SIG-M5 treated with dmso at 0.1 percent for 504 hours (cell line): ENCODE measurements around the gene TP53RK.
"Not testable (repeated sequence)": the region's sequence is repeated elsewhere in the genome, so short reads cannot be mapped to it uniquely, and the experiment has no call there.

Experiments used
- DNase-seq: peaks from one replicate; lab custom pipeline; 2025; ENCODE audit not compliant: unreplicated experiment; lab: John Stamatoyannopoulos, UW

TP53RK gene

DNA sequence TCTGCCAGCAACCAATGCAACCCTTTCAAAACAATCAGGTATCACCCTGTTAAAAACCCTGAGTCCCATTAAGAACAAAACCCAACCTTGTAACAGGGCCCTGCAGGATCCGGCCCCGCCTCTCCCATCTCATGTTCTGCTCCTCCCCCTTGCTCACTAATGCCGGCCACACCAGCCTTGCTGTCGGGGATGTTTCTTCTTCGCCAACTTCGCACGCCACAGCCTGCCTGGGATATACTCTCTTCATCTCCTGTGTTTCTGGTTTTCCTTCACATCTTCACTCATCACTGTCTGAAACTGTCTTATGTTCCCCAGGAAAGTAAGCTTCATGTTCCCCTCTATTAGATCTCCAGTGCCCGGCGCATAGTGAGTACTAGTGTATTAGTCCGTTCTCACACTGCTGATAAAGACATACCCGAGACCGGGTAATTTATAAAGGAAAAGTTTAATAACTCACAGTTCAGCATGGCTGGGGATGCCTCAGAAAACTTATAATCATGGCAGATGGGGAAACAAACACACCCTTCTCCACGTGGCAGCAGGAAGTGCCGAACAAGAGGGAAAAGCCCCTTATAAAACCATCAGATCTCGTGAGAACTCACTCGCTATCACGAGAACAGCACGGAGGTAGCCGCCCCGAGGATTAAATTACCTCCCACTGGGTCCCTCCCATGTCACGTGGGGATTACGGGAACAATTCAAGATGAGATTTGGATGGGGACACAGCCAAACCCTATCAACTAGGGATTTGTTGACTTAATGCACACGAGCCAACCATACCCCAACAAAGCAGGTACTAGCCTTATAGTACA lies 5.1 kb downstream of the TP53RK start:
- DNase-seq, result no peak

DNA sequence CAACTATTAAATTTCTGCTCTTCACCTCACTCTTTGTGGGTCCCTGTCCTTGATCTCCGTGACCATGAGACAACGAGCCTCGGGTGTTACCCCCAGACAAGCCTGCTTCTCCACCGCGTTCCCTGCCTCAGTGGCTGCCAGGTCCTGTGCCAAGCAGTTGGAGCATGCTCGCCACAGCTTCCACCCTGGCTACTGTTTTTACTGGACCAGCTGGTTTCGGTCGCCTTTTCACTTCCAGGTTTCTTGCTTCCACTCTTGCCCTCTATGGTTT lies 5.6 kb downstream of the TP53RK start:
- DNase-seq, result no peak

DNA sequence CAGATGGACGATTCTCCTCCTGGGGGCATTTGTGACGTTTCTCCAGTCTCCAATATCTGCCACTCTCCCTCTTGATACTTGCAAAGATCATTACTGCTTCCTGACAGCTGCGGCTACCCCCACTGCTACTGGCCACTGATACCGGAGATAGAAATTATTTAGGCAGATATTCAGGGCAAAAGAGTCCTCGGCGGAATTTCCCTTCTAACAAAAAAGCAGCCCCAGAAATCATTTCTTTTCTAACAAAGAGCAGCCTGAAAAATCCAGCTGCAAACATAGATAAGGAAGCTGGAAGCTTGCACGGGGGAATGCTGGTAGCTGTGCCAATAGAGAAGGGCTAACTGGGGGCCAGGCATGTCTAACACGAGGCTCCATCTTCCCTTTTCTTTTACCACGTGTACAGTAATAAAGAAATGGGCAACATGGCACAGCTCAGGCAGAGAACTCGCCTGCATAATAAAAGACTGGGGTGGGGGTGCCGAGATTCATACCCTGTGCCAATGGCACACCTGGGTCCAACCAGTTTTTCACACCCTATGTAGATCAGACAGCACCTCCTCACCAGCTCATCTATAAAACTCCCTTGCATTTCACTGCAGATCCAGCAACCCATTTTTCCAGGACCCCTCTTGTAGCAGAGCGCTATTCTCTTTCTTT lies 6.1 kb downstream of the TP53RK start:
- no peak for DNase-seq

DNA sequence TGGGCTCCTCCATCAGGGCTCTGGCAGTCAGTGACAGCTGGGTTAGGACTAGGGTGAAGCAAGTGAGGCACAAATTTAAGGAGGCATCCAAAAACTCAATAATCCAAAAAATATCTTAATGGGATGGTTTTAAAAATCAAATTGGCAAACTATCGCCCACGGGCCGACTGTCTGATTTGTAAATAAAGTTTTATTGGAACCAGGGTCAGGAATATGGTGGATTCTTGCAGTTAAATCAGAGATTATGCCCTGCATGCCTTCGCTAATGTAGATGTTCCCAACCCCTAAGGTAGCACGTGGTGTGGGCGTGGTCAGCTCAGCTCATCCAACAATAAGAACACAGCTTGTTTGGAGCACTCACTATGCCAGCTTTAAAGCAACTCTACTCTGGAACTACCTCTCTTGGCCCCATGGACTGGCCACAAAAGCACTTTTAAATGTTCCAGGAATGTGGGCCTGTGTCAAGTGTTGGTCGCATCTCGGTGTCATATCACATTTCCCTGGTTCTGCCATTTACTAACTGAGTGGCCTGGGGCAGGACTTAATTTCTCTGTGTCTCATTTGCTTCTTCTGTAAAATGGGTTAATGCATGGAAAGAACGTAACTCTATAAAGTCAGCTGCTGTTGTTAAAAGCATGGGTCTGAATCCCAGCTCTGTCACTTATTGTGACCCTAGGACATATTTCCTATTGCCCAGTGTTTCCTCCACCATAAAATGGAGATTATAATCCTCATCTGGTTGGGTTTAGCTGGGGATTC lies 7.0 kb downstream of the TP53RK start:
- DNase-seq, result no peak

DNA sequence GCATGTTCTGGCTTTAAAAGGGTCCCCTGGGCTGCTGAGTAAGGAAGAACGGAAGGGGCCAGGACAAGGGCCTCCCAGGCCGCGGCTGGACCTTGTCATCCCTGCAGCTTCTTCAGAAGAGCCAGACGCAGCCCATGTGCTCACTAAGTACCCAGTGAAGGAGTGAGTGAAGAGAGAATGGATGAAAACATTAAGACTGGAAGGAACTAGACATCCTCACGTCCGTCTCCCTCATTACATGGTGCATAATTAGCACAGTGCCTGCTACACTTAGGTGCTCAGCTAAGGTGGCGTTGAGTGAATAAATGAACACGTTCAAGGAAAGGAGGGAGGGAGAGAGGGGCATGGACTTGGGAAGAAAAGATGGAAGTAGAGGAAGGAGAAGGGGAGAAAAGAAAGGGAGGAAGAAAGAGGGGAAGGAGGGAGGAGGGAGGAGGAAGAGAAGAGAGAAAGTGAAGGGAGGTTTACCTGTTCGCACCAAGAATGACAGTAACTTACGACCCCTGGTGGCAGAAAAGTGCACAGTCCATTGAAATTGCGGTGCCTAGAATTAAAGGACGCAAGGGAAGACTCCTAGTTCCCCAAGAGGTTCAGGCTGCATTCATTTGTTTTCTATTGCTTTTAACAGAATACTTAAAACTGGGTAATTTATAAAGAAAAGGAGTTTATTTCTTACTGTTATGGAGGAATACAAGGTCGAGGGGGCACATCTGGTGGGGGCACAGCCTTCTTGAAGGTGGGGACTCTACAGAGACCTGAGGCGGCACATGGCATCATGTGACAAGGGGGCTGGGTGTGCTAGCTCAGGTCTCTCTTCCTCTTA lies 8.0 kb downstream of the TP53RK start:
- peak; percentile 72 for DNase-seq

DNA sequence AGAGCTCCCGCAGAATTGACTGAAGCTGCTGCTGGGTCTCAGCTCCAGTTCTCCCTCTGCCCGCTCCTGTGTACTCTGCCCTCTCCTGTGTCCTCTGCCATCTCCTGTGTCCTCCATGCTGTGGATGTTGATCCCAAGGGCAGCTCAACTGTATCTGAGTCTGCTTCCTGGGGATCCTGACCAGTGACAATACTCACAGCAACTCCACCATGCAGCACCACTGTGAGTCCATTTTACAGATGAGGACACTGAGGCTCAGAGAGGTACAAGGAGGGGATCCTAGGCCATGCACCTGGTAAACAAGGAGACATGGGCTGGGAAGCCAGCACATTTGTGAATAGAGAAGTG lies 8.6 kb downstream of the TP53RK start:
- no peak for DNase-seq

DNA sequence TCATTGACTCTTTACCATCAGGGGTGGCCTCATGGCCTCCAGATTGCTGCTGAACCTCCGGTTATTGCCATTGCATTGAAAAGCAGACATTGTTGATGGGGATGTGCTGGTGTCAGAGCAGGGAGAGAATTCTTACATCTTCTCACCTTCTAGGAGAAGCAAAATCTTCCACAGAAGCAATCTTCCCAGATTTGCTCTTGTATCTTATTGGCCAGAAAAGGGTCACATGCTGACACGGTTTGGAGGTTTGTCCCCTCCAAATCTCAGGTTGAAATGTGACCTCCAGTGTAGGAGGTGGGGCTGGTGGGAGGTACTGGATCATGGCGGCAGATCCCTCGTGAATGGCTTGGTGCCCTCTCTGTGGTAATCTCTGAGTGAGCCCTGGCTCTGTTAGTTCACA lies 10.7 kb downstream of the TP53RK start:
- no peak for DNase-seq

DNA sequence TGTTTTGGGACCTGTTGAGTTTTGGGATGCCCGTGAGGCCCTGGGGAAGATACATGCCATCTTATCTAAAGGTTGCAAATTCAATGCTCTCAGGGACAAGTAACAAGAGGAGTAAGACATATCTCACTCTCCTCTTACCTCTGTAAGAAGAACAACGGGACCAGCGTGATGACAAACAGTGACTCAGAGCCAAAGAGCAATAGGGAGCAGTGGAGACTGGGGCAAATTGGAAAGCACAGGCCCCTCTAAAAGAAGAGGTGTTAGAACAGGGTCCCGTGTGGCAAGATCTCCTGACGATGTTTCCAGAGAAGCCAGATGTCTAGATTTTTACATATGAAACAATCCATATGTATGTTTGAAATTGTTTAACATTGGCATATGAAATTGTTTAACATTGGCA lies 11.6 kb downstream of the TP53RK start:
- no peak for DNase-seq

DNA sequence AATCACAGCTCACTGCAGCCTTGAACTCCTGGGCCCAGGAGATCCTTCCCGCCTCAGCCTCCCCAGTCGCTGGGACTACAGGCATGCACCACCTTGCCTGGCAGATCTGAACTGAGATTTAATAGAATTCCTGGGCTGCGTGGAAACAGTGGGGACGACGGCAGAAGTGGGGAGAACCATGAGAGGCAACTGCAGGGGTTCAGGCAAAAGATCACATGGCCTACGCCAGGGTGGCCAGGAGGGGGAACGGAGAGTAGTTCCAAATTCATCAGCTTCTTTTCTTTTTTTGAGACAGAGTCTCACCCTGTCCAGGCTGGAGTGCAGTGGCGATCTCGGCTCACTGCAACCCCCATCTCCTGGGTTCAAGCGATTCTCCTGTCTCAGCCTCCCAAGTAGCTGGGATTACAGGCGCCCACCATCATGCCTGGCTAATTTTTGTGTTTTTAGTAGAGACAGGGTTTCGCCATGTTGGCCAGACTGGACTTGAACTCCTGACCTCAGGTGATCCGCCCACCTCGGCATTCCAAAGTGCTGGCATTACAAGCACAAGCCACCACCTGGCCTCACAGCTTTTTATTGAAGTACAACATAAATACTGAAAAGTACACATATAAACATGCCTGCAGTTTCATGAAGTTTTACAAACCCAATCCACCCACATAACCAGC lies 12.5 kb downstream of the TP53RK start:
- DNase-seq, result not testable (repeated sequence)

DNA sequence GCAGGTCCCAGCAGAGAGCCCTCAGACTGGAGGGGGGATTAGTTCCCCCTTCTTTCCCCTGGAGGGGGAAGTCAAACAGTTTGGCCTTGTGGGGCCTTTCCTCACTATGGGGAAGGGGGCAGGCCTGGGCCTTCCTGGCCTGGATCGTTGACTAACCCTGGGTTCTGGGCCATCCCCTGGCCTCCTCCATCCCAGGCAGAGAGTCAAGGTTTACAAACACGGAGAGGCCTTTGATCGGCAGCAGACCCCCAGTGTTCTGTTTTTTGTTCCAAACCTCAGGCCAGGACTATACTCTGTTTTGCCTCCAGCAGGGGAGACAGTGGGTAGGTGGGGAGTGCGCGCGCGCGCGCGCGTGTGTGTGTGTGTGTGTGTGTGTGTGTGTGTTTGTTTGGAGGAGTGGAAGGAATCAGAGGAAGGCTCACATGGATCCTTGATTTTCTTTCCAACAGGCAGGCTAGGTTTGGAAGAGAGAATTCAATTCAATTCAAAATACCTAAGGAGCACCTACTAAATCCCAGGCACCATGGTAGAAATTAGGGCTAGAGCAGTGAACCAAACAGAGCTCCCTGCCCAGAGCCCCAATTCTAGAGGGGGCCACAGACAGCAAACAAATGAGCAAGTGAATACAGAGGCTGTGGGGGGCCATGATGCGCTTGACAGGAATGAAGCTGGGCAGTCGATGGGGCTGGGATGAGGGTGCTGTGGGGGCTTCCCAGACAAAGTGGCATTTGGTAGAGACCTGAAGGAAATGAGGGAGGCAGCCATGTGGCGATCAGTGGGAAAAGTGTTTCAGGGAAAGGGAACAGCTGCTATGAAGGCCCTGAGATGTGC lies 14.8 kb downstream of the TP53RK start:
- DNase-seq, result no peak

DNA sequence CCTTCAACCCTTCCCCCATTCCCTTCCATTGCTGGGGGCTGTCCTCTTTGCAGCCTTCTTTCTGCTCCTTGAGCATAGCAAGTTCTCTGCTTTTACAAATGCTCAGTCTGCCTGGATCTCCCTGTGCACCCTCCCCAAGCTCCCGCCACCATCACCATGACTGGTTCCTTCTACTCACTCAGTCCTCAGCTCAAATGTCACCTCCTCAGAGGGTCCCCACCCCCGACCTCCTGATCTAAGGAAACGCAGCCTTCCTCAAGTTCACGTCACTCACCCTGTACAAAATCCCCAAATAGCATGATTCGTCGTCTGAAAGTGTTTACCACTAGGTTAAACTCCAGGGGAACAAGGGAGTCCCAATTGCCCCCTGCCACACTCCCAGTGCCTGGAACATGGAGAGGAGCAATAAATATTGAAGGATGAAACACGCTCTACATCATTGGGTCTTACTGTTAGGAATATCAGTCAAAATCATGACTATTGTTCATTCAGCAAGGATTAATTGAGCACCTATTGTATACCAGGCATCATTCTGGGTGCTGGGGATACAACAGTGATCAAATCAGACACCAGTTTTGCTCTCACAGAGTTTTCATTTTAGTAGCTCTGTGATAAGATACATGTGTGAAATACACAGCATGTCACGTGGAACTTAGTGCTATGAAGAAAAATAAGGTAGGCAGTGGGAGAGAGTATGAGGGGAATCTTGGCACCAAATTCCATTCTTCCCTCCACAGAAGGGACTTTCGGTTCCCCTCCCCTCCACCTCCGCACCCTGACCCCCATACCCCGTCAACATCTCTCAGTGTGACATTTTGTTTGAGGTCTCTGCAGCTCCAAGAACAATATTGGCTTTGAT lies 15.6 kb downstream of the TP53RK start:
- DNase-seq, result no peak

DNA sequence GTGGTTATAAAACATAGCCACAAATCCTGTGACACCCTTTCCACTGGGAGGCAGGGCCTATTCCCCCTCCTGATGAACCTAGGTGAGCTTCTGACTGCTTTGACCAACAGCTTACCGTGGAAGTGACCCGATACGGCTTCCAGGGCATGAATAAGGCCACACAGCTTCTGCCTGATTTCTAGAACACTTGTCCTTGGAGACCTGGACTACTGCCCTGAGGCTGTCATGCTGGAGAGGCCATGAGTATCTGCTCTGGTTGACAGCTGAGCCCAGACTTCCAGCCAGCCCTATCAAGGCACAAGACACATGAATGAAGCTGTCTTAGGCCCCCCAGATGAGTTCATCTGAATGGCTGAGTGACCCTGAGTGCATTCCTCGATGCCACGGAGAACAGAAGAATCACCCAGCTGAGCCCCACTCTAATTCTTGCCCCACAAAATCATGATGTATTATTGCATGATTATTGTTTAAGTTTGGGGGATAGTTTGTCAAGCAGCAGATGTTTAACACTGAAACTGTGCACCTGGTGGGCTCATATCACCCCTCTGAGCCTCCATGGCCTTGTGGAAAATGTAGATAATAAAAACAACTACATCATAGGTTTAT lies 16.6 kb downstream of the TP53RK start:
- DNase-seq, result no peak

DNA sequence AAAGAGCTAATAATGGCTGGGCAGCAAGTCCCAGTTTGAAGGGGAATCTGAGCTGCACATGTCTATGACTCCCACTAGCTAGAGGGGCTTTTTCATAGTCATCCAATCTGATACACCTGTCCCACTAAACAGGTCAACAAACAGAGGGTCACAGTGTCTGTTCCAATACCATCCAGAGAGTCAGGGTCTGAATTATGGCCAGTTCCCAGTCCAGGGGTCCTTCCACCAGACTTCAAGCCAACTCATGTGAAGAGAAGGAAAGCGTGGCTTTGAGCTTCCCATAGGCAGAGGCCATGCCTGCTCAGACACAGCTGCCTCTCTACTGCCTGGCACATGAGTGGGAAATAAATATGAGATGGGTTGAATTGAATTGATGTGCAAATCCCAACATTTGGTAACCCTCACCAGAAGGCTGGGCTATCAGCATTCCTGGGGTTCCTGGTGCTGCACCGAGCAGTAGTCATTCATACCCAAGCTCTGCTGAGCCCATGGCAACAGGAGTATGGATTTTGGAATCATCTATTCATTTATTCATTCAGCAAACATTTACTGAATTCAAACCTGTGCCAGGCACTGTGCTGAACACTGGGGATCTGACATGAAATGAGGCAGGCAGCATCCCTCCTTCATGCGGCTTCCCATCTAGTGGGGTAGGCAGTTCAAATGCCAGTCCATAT lies 17.2 kb downstream of the TP53RK start:
- no peak for DNase-seq

DNA sequence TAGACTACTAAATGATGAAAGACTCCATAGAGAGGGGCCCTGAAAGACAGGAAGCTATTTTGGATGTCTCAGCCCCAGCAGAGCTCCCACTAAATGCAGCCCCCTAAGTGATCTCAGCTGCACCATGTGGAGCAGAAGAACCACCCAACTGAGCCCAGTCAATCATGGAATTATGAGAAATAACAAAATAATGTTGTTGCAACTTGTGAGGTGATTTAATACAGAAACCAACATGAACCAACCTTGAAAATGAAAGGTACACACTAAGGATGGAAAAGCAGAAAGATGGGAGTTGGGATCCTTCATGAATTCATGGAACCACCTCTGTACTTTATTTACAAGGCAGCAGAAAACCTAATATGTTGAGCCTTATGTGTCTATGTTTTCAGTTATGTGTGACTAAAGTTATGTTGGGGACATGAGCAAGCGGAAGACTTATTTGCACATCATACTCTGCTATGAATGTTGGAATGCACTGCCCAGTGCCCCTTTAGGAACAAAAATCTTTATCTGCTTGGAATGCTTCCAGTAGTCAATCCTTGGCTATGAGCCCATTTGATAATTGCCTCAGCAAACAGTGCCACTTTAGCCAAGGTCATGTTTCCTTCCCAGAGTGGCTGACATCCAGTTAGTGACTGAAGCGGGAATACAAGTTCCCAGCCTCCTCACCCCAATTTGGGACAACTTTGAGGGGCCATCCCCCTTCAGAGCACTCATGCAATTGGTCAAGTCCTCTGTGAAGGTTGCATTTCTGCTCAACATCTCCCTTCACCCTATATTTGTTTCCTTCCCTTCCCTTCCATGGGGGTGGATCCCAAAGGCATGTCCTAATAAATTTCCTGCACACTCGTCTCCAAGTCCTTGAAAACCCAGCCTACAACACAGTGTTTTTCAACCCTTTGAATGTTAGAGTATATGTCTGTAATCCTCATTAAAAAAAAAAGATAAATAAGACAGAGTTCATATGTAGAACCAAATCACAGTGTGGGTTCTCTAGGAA lies 18.4 kb downstream of the TP53RK start:
- DNase-seq, result no peak

DNA sequence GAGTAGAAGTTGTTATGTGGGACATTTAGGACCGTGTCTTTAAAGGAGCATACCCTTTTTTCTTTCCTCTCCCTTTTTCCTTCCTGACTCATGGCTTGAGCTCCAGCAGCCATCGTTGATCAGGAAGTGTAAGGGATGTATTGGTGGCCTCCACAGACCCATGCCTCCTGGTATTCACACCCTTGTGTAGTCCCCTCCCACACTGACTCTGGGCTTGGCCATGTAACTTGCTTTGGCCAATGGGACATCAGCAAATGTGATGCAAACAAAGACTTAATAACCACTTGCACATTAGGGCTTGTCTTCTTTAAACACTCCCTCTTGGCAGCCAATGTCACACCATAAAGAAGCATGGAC lies 19.0 kb downstream of the TP53RK start:
- DNase-seq, result no peak

DNA sequence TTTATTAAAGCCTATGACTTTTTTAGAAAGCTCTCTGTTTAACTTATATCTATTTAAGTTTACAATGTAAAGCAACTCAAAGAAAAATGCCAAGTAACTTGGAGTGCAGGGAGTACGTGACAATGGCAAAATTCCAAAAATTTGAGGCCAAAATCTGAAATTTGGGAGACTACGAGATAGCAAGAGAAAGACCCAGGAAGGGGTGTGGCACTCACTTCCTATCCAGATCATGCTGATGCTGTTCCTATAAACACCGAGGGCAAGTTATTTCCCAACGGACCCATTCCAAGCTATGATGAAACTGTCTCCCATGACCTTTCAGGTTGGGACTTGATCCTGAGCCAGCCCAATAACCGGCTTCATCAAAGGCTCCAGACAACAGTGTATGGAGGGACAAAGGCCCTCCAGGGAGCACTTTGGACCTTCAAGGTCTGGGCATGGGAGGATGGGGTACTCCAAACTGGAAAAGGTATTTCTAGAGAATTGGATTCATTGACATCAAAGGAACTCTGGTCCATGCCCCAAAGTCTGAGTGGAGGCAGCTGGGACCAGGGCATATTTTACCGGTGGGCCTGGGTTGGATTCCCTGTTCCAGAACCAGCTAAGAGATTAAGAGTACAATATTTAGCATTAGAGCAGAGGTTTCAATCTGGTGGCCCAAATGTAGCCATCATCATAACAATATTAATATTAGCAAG lies 22.3 kb downstream of the TP53RK start:
- DNase-seq, result no peak
